Hepatocyte (in vitro differentiated cells): ENCODE data around the gene PCOLCE2. TPM values are rescaled to one million over a fixed set of nuclear protein-coding genes. Genes with fewer than 3 reads are reported as not detected.

Experiments
- DNase-seq: peaks from one replicate; pipeline ENCODE4 v3.0.0-alpha.2; 2016; ENCODE audit warnings: low spot score
- H2AFZ ChIP-seq: fragments of 200-600 bp; sonication (generic); 2 replicates; pipeline ENCODE4 v1.6.0; 2016; ENCODE audit warnings: antibody characterized with exemption, mild to moderate bottlenecking
- H3K27ac ChIP-seq: fragments of 200-600 bp; sonication (generic); 2 replicates; pipeline ENCODE4 v1.5.1; 2016; ENCODE audit warnings: mild to moderate bottlenecking
- H3K27me3 ChIP-seq: fragments of 200-600 bp; sonication (generic); 2 replicates; pipeline ENCODE4 v1.6.1; 2016
- H3K36me3 ChIP-seq: fragments of 200-600 bp; sonication (generic); replicated peaks from 2 replicates; pipeline ENCODE4 v1.5.1; 2016; ENCODE audit warnings: low read depth; ENCODE audit not compliant: insufficient read depth
- H3K4me1 ChIP-seq: fragments of 200-600 bp; sonication (generic); 2 replicates; pipeline ENCODE4 v1.5.1; 2016; ENCODE audit warnings: mild to moderate bottlenecking, moderate library complexity; ENCODE audit not compliant: insufficient read depth
- H3K4me2 ChIP-seq: fragments of 200-600 bp; sonication (generic); 2 replicates; pipeline ENCODE4 v1.6.0; 2016
- H3K4me3 ChIP-seq: fragments of 200-600 bp; sonication (generic); 2 replicates; pipeline ENCODE4 v1.5.1; 2016; ENCODE audit warnings: mild to moderate bottlenecking
- H3K79me2 ChIP-seq: fragments of 200-600 bp; sonication (generic); 2 replicates; pipeline ENCODE4 v1.6.0; 2017; ENCODE audit warnings: mild to moderate bottlenecking
- H3K9me2 ChIP-seq: fragments of 200-600 bp; sonication (generic); replicated peaks from 2 replicates; pipeline ENCODE4 v1.6.0; 2017; ENCODE audit warnings: mild to moderate bottlenecking; ENCODE audit not compliant: insufficient read depth
- H3K9me3 ChIP-seq: fragments of 200-600 bp; sonication (generic); 2 replicates; pipeline ENCODE4 v1.5.1; 2016; ENCODE audit warnings: low read depth, mild to moderate bottlenecking
- H4K20me1 ChIP-seq: fragments of 200-600 bp; sonication (generic); 2 replicates; pipeline ENCODE4 v1.6.0; 2016; ENCODE audit warnings: mild to moderate bottlenecking; ENCODE audit not compliant: insufficient read depth, poor library complexity, severe bottlenecking
- CTCF ChIP-seq: fragments of 200-600 bp; sonication (generic); IDR thresholded peaks from 2 replicates; pipeline ENCODE4 v1.5.1; 2016; ENCODE audit warnings: antibody characterized with exemption, mild to moderate bottlenecking; ENCODE audit not compliant: poor library complexity
- EZH2 ChIP-seq: fragments of 200-600 bp; sonication (generic); IDR thresholded peaks from 2 replicates; pipeline ENCODE4 v1.6.1; 2016; ENCODE audit warnings: antibody characterized with exemption, mild to moderate bottlenecking, borderline replicate concordance
- EZH2phosphoT487 ChIP-seq: fragments of 200-600 bp; sonication (generic); IDR thresholded peaks from one replicate; pipeline ENCODE4 v1.6.1; 2018; ENCODE audit warnings: antibody characterized with exemption, mild to moderate bottlenecking, low read depth, moderate library complexity; ENCODE audit not compliant: unreplicated experiment, severe bottlenecking
- WGBS: methylation state at CpG from one replicate; pipeline ENCODE4 v1.1.6; 2016; ENCODE audit warnings: low lambda C conversion rate; ENCODE audit errors: missing lambda C conversion rate; 5-methylcytosine and 5-hydroxymethylcytosine counted together
- polyA plus RNA-seq: library from polyadenylated mRNA; unstranded; fragments of >200 nt; fragmentation: Nextera tagmentation; extraction: Ambion mirVana; gene quantifications from 2 replicates; pipeline ENCODE4 v1.2.1, GENCODE V29; 2016
- total RNA-seq: library from RNA; depleted of rRNA; stranded (reverse); fragments of >200 nt; gene quantifications from 2 replicates; pipeline ENCODE4 v1.2.3, GENCODE V29; 2014

PCOLCE2 gene
- total and polyA plus RNA-seq, 2 experiments from 2014 or later = 9.2 to 10.8 TPM

- no peaks in the 10 kb centered on the region for H3K36me3 ChIP-seq
- H3K27me3 ChIP-seq = no peaks in the 10 kb centered on the region
- H3K4me1 ChIP-seq = no peaks in the 10 kb centered on the region
- no peak overlapping the region for H3K4me3 ChIP-seq
- H3K79me2 ChIP-seq = no peaks in the 10 kb centered on the region
- DNase-seq = no peak
- no peak overlapping the region for H3K27ac ChIP-seq
- TF ChIP-seq EZH2phosphoT487 (no peak), EZH2 (no peak), CTCF (no peak)
- 37% methylated on average over 1 of the region's 1 CpG for WGBS
- no peaks in the 10 kb centered on the region for H3K9me2 ChIP-seq
- no peaks in the 10 kb centered on the region for H4K20me1 ChIP-seq
- no peaks in the 10 kb centered on the region for H3K9me3 ChIP-seq
- no peak overlapping the region for H2AFZ ChIP-seq
- no peak overlapping the region for H3K4me2 ChIP-seq
Observed at GRCh38 chr3:142787719-142788118, 101.2 kb downstream of the PCOLCE2 start.

- H3K36me3 ChIP-seq = no peaks in the 10 kb centered on the region
- no peak for DNase-seq
- H3K9me3 ChIP-seq = no peaks in the 10 kb centered on the region
- no peaks in the 10 kb centered on the region for H3K27me3 ChIP-seq
- no peaks in the 10 kb centered on the region for H3K9me2 ChIP-seq
- H2AFZ ChIP-seq = no peak overlapping the region
- no peaks in the 10 kb centered on the region for H4K20me1 ChIP-seq
- TF ChIP-seq CTCF (no peak), EZH2phosphoT487 (no peak), EZH2 (no peak)
- no peaks in the 10 kb centered on the region for H3K4me1 ChIP-seq
- H3K4me2 ChIP-seq = no peak overlapping the region
- H3K4me3 ChIP-seq = no peak overlapping the region
- no peaks in the 10 kb centered on the region for H3K79me2 ChIP-seq
- H3K27ac ChIP-seq = no peak overlapping the region
- 69% methylated on average over 4 of the region's 4 CpGs for WGBS
Observed at GRCh38 chr3:142785996-142786395, 102.9 kb downstream of the PCOLCE2 start.

- H3K4me2 ChIP-seq = no peak overlapping the region
- no peaks in the 10 kb centered on the region for H3K9me3 ChIP-seq
- H3K27ac ChIP-seq = no peak overlapping the region
- no peaks in the 10 kb centered on the region for H3K4me1 ChIP-seq
- H3K36me3 ChIP-seq = no peaks in the 10 kb centered on the region
- H3K27me3 ChIP-seq = no peaks in the 10 kb centered on the region
- no peak overlapping the region for H2AFZ ChIP-seq
- no peaks in the 10 kb centered on the region for H3K79me2 ChIP-seq
- TF ChIP-seq EZH2phosphoT487 = no peak
- TF ChIP-seq EZH2 = no peak
- TF ChIP-seq CTCF = no peak
- no peak overlapping the region for H3K4me3 ChIP-seq
- no peaks in the 10 kb centered on the region for H4K20me1 ChIP-seq
- H3K9me2 ChIP-seq = no peaks in the 10 kb centered on the region
- WGBS = 97% methylated on average over 1 of the region's 1 CpG
- no peak for DNase-seq
Observed at GRCh38 chr3:142784228-142784627, 104.7 kb downstream of the PCOLCE2 start.

GRCh38 chr3:142782616-142783015, 106.3 kb downstream of the PCOLCE2 start:
- no peak for DNase-seq
- H3K79me2 ChIP-seq = no peaks in the 10 kb centered on the region
- H3K4me3 ChIP-seq = no peak overlapping the region
- no peak overlapping the region for H2AFZ ChIP-seq
- H3K9me2 ChIP-seq = no peaks in the 10 kb centered on the region
- 100% methylated on average over 2 of the region's 2 CpGs for WGBS
- H4K20me1 ChIP-seq = no peaks in the 10 kb centered on the region
- no peaks in the 10 kb centered on the region for H3K27me3 ChIP-seq
- H3K9me3 ChIP-seq = no peaks in the 10 kb centered on the region
- H3K36me3 ChIP-seq = no peaks in the 10 kb centered on the region
- TF ChIP-seq EZH2phosphoT487 = no peak
- TF ChIP-seq CTCF = no peak
- no peak for TF ChIP-seq EZH2
- H3K27ac ChIP-seq = no peak overlapping the region
- H3K4me1 ChIP-seq = no peaks in the 10 kb centered on the region
- H3K4me2 ChIP-seq = no peak overlapping the region
